Epithelial cell of proximal tubule (primary cell): Measurements from ENCODE around the gene NPAS3. TPM values are rescaled to one million over a fixed set of nuclear protein-coding genes. Genes with fewer than 3 reads are reported as not detected.

Experiments used
- DNase-seq: peaks from one replicate; pipeline ENCODE4 v3.0.0-alpha.2; 2011; ENCODE audit warnings: low read depth
- H3K4me3 ChIP-seq: 2 replicates; pipeline ENCODE4 v1.5.1; 2011; ENCODE audit warnings: low read depth, mild to moderate bottlenecking, low read length
- CTCF ChIP-seq: conservative IDR thresholded peaks from 2 replicates; pipeline ENCODE4 v1.5.1; 2012; ENCODE audit warnings: low read depth, mild to moderate bottlenecking, low read length
- total RNA-seq: library from RNA; depleted of rRNA; stranded (reverse); fragments of >200 nt; gene quantifications from 2 replicates; pipeline ENCODE4 v1.2.3, GENCODE V29; 2015

The NPAS3 gene
- total RNA-seq, 1 donor from 2014 or later: 0.35 TPM

GRCh38 chr14:33568935-33569579 is 630.4 kb downstream of the NPAS3 start:
- no peak for DNase-seq
- no peak overlapping the region for H3K4me3 ChIP-seq
- no peak for TF ChIP-seq CTCF

- DNase-seq: no peak
Observed at GRCh38 chr14:33569821-33570687, 631.4 kb downstream of the NPAS3 start.

GRCh38 chr14:33570694-33571310 is 632.1 kb downstream of the NPAS3 start:
- no peak for TF ChIP-seq CTCF
- no peak overlapping the region for H3K4me3 ChIP-seq
- DNase-seq: no peak

More at GRCh38 chr14:33569821-33570687, 631.4 kb downstream of the NPAS3 start:
- no peak overlapping the region for H3K4me3 ChIP-seq
- no peak for TF ChIP-seq CTCF

GRCh38 chr14:33573301-33573880 is 634.7 kb downstream of the NPAS3 start:
- no peak for TF ChIP-seq CTCF

GRCh38 chr14:33576014-33576413 is 637.3 kb downstream of the NPAS3 start:
- DNase-seq: no peak
- TF ChIP-seq CTCF: no peak
- no peak overlapping the region for H3K4me3 ChIP-seq

More at GRCh38 chr14:33573301-33573880, 634.7 kb downstream of the NPAS3 start:
- no peak for DNase-seq
- H3K4me3 ChIP-seq: no peak overlapping the region

GRCh38 chr14:33578461-33579216 is 640.0 kb downstream of the NPAS3 start:
- no peak for TF ChIP-seq CTCF
- no peak overlapping the region for H3K4me3 ChIP-seq
- no peak for DNase-seq
